Stimulated activated CD8-positive, alpha-beta memory T cell treated with anti-CD3 and anti-CD28 coated beads, Interleukin-7, amount 100 ng/mL, for 1 hour (primary cell): ENCODE measurements around the gene PACS1.

Experiments used
- DNase-seq, 2 donors: peaks; one replicate each; pipeline ENCODE4 v3.0.0-alpha.2; 2020; ENCODE audit warnings: low read depth in 2 of 2

PACS1 gene

DNA sequence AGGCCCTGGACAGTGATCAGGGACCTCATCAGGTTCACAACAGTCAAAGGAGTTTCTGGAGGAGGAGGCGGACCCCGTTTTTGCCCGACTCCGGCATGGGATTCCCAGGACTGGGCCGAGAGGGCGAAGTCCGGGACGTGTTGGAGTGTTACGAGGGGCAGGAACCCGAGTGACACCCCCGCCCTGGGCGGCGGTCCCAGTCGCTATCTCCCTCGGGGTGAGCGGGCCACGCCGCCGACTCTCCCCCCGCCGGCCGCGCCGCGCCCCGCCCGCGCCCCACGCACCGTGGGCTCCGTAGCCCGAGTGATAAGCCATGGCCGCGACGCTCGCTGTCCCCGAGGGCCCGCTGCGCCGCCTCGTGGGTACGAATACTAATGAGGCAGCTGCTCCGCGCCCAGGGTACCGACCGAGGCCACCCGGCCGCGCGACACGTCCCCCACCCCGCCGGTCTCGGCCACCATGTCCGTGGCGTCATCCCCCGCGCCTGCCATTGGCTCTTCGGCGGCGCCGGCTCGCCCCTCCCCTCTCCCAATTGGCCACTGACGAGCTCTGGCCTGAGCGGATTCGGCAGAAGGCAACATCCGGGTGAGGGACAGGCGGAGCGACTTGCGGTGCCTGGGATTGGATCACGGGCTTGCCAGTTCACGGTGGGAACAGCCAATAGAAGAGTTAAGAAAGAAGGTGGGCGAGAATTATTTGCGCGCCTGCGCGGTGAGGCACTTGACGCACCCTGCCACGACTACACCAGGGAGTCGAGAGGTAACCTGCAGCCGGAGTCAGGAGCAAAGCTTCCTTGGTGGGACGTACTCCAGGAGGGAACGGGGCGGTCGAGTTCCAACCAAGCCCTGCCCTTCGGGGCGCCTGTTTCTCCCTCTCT is 218.8 kb downstream of the PACS1 start, which contains the start of gene YIF1A:
Gene YIF1A, minus strand, starts transcription at position 473 of the 877 bp plus-strand sequence. Its CDS starts 158 bp downstream, at position 315.
- DNase-seq: peak; percentile 95

DNA sequence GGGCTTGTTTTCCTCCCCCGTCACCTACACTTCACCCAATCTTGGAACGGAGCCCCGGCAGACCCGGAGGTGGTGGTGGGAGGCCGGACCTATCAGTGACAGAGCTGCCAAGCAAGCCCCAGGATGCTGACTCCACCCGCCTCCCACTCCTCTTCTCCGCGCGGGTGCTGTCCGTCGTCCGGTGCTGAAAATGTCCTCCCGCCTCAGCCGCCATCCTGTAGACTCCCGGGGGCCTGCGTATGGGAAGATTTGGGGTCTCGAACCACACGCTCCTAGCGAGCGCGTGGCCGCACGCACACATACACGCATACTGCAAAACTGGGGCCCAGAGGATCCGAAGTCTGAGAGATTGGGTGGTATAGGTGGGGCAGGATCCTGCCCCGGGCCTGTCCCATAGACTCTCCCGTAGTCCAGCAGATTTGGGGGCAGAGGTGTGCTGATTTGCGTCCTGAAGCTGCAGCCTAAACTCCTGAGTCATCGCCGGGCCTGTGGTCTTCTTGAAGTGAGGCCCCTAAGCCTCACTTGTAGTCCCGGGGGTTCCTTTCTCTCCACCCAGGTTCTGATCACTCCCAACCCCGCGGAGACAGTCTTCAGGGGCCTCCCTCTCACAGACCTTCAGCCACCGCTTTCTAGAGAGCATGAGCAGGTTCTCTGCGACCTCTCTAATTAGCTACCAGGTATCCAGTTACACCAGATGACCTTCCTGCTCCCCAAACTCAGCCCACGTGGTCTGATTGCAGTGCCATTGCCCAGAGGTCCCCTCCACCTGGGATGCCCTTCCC is 219.7 kb downstream of the PACS1 start:
- peak; percentile 40 to 44 for DNase-seq

DNA sequence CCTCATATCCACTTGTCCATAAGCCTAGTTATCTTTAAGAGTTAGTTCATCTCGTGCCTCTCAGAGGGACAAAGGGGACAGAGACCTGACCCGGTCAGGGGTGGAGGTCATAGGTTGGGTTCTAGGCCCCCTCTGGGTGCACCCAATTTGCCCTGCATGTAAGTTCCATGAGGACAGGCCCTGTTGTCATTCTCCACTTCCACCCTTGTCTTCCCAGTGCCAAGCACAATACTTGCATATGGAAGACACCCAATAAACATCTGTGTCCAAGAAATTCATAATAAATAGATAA is 220.2 kb downstream of the PACS1 start:
- DNase-seq: no peak

DNA sequence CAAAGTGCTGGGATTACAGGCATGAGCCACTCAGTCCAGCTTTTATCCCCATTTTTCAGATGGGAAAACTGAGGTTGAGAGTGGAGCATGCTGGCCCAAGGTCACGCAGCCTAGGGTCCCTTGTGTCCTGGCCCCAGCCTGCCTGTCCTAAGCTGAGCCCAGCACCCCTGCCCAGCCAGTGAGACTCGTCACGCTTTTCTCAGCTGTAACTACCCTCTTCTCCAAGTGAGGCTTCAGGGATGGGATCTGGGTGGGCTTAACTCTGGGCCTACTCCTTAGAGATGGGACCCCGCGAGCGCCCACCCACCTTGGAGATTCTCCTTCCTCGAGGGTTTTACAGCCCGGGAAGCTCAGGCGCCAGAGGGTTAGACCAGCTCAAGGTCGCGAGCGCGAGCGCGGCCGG is 221.2 kb downstream of the PACS1 start:
- DNase-seq: no peak

DNA sequence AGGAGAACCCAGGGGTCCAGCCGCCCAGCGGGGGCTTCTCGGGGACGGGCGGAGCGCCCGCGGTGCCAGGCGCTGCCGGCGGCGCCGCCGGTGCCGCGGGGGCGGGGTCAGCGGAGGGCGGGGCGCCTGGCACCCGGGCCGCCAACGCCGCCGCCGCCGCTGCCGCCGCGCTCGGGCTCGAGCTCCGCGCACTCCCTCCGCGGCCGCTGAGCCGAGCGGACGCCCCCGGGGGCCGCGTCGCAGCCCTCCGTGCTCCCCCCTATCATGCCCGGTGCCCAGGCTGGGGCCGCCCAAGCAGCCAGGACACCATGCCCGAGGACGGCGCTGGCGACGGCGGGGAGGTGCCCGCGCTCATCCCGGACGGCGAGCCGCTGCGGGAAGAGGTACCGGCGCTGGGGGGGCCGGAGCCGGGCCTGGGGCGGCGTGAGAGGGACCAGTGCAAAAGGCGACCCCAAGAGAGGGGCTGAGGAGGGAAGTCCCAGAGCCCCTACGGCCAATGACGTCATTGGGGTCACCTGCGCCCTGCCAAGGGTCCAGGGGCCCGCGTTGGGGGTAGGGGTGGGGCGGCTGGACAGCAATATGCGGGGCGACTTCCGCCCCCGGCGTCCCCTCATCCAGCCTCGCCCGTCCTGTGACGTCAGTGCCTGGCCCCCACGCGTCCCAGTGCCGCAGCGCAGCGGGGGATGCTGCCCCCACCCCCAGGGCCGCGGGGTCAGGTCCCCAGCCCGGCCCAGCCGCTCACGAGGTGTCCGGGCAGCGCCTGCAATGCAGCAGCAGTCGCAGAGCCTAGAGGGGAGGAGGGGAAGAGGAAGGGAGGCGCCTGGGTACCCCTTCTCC is 221.9 kb downstream of the PACS1 start, which contains the start of gene TMEM151A:
Gene TMEM151A, plus strand, starts transcription at position 189 of the 837 bp plus-strand sequence. Its CDS starts 120 bp downstream, at position 309.
- DNase-seq: no peak

DNA sequence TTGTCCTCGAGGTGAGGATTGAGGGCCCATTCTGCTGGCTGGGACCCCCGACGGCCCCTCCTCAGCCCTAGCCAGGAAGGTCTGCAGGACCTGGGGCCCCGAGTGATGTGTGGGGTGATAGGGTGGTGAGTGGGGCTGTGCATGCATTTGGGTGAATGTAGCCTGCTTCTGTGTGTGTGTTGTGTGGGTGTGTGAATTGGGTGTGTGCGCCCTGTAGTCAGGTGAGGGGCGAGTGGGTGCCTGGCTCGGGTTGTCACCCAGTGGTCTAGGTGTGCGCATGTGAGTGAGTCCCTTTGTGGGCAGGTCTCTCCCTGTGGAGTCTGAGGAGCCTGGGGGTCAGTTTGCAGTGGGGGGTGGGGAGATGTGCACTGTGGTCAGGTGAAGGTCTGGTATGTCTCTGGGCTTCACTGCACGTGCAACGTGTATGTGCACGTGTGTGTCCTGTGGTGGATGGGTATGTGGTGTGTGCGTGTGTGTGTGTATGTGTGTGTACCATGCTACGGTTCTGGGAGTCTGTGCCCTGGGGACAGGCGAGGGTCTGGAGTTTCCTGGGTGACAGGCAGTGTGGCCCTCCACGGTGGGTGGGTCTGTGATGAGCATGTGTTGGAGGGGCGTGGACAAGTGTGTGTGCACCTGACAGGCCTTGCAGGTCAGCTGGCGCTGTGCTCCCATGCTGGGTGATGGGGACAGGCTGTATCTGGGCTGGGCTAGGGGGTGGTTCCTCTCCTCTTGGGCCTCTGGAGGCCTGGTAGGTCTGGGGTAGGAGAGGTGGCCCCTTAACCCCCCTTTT is 222.7 kb downstream of the PACS1 start:
- no peak for DNase-seq

DNA sequence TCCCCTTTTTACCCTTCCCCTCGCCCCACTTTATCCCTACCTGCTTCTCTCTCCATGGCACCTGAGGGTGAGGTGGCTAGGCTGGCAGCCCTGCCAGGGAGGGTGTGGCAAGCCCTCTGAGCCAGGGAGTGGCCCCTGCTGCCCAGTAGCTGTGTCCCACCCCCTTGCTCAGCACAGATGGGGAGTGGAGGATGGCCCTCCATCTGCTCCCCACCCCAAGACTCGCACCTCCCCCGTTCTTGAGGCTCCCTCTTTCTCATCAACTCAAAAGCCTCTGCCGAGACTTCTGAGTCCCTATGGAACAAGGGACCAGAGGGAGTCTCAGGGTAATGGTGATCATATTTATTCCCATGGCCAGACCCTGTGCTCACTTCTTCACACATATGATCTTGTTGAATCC is 223.3 kb downstream of the PACS1 start:
- DNase-seq: no peak

DNA sequence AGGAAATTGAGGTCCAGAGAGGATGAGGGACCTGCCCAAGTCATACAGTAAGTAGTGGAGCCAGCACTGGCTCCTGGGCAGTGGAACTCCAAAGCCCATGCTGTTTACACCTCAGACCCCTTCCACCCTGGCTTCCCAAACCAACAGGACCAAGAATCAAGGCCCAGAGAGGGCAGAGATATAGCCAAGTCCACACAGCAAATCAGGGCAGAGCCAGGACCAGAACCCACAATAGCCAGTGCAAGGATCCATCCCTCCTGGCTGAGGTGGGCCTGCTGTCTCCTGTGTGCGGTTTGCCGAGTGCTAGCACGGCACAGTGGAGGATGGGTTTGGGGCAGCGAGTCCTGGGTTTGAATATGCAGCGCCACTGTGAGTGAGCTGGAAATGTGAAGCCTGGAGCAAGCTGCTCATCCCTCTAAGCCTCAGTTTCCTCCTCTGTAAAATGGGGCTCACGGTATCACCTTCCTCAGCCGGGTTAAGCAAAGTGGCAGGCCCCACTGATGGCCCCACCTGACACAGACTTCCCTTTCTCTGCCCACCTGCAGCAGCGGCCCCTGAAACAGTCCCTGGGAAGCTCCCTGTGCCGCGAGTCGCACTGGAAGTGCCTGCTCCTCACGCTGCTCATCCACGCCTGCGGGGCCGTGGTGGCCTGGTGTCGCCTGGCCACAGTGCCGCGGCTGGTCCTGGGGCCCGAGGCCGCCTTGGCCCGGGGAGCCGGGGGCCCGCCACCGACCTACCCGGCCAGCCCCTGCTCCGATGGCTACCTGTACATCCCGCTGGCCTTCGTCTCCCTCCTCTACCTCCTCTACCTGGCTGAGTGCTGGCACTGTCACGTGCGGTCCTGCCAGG is 223.9 kb downstream of the PACS1 start:
- no peak for DNase-seq
